Measurements from ENCODE around the gene HLA-DPA1. TPM values are rescaled to one million over a fixed set of nuclear protein-coding genes. Genes with fewer than 3 reads are reported as not detected.

HLA-DPA1 gene
- total RNA-seq, 1 donor: 0.18 TPM

DNA sequence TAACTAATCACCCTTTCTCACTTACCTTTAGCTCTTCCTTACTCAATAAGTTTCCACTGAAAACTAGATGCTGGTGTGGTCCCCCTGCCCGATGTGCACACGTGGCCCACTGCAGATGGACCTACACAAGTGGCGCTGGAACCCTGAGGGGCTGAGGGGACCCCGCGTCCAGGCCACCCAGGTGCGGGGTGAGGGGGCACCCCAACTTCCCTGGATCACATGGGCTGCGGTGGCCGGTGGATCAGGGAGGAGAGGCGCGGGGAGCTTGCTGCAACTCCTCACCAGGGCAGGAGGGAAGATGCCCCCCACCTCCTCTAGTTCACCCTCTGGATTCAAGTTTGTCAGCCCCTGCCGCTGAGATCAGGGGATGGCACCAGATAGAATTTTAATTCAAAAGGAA lies 51.5 kb downstream of the HLA-DPA1 start:
- TF ChIP-seq, protein P1, sequence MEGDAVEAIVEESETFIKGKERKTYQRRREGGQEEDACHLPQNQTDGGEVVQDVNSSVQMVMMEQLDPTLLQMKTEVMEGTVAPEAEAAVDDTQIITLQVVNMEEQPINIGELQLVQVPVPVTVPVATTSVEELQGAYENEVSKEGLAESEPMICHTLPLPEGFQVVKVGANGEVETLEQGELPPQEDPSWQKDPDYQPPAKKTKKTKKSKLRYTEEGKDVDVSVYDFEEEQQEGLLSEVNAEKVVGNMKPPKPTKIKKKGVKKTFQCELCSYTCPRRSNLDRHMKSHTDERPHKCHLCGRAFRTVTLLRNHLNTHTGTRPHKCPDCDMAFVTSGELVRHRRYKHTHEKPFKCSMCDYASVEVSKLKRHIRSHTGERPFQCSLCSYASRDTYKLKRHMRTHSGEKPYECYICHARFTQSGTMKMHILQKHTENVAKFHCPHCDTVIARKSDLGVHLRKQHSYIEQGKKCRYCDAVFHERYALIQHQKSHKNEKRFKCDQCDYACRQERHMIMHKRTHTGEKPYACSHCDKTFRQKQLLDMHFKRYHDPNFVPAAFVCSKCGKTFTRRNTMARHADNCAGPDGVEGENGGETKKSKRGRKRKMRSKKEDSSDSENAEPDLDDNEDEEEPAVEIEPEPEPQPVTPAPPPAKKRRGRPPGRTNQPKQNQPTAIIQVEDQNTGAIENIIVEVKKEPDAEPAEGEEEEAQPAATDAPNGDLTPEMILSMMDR (IDR thresholded peaks at IDR 0.05; ENCODE audit: insufficient read depth, low read length): no peak
- DNase-seq (ENCODE audit: low read depth): no peak
- no peak overlapping the region for H3K4me3 ChIP-seq (ENCODE audit: low read depth, low read length)

DNA sequence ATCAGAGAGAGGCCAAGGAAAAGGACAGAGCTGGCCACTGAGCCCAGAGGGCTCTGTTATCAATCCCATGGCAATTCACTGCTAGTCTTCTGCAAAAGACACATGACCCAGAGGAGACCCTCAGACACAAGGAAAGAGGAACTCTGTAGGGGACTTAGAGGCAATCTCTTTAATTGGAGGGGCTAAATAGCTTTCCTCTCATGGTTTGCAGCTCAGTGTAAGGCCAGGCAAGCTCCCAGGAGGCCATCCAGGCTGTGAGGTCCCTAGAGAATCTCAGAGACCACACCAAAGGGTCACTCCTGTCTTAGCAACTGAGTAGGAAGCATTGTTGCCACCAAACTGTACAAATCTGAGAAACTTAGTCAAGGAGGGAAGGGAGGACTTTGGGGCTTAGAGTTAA lies 54.1 kb downstream of the HLA-DPA1 start:
- no peak for DNase-seq (ENCODE audit: low read depth)
- no peak overlapping the region for H3K4me3 ChIP-seq (ENCODE audit: low read depth, low read length)
- TF ChIP-seq, protein P1 (IDR thresholded peaks at IDR 0.05; ENCODE audit: insufficient read depth, low read length): no peak

DNA sequence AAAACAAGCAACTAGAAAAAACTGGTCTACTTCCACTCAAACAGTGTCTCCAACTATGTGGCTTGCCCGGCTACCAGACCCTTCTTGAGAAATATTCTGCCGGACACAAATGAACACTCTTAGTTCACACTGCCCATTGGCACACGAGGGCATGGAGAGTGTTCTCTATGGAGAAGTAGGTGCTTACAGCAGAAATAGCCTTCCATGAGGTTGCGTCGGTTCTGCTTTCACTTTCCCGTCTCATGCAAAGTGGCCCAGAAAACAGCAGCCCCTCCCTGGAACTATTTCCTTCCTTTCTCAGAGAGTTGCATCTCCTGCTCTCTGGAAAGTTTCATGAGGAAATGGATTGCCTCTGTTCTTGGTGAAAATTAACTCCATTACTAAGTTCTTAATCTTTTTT lies 54.5 kb downstream of the HLA-DPA1 start:
- peak; percentile 62 for DNase-seq (ENCODE audit: low read depth)
- TF ChIP-seq, protein P1 (IDR thresholded peaks at IDR 0.05; ENCODE audit: insufficient read depth, low read length): no peak
- peak overlapping the region; percentile 45 for H3K4me3 ChIP-seq (ENCODE audit: low read depth, low read length)

DNA sequence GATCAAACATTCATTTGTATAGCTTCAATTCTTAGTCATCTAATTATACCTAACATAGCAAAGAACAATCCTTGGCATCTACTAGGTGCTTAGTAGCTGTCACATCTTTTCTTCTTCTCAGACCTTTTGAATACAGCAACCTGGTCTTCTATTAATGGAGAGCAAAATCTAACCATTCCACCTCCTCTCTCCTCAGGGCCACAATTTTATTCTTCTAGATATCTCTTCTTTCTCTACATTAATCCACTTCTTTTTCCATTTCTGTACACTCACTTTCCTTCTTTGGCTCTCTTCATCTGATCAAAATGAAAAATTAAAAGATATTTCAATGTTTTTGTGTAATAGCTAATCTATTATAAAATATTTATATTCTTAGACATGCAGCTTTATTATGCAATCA lies 55.0 kb downstream of the HLA-DPA1 start:
- TF ChIP-seq, protein P1 (IDR thresholded peaks at IDR 0.05; ENCODE audit: insufficient read depth, low read length): no peak
- DNase-seq (ENCODE audit: low read depth): no peak
- no peak overlapping the region for H3K4me3 ChIP-seq (ENCODE audit: low read depth, low read length)

DNA sequence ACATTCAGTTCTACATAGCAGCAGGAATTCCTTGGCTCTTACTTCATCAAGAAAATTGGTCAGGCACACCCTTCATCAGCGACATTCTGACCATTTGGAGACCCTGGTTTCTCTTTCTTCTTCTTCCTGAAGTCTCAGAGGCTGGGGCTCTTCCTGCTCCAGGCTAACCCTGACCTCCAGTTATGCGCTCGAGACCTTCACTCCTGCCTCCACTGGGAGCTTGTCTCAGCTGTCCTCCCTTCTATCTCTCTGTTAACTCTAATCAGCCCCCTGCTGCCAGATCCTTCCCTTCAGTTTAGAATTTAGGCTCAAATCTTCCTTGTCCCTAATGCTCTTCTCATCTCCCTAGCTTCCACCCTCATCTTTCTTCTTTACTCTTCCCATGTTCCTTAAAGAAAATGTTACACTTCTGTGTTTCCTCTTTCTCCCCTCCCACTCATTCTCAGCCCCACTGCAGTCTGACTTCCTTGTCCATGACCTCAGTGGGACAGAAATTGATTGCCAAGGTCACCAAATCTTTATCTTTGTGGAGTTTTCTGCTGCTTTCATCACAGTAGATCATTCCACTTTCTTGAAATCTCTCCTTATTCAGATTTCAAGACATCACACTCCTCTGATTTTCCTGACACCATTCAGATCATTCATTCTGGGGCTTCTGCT lies 55.6 kb downstream of the HLA-DPA1 start:
- TF ChIP-seq, protein P1 (IDR thresholded peaks at IDR 0.05; ENCODE audit: insufficient read depth, low read length): no peak
- no peak for DNase-seq (ENCODE audit: low read depth)
- H3K4me3 ChIP-seq (ENCODE audit: low read depth, low read length): no peak overlapping the region

DNA sequence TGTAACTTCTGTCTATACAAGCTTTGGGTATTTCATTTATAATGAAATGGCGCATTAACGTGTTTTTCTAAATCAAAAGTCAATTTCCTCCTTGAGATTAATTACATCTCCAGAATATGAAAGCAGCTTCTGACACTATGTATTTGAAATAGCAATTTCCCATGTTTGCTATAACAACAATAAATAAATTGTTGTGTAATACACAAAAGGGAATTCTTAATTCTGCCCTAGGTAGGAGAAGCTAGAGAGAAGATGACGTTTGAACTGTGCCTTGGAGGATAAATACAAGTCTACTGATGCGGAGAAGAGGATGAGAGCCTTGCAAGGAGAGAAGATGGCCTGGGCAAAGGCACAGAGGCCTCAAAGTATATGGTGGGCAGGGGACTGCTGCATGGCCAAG lies 56.4 kb downstream of the HLA-DPA1 start:
- no peak for DNase-seq (ENCODE audit: low read depth)
- no peak overlapping the region for H3K4me3 ChIP-seq (ENCODE audit: low read depth, low read length)
- TF ChIP-seq, protein P1 (IDR thresholded peaks at IDR 0.05; ENCODE audit: insufficient read depth, low read length): no peak

DNA sequence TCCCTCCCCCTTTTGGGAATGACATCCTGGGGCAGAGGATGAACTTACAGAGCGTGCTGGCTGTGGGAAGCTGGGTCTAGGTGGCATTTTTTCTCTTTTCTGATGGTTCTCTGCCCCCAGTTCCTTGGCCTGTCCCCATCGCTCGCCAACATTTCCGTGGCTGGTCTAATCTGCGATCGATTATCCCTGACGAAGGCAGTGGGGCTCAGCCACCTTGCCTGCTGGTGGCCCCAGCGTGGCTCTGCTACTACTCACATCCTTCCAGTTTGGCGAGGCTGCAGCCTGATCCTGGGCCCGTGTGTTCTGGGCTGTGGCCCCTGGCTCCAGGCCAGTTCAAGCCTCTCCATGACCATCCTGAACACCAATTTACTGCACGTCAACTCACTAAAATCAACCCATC lies 57.7 kb downstream of the HLA-DPA1 start:
- no peak for DNase-seq (ENCODE audit: low read depth)
- no peak overlapping the region for H3K4me3 ChIP-seq (ENCODE audit: low read depth, low read length)
- TF ChIP-seq, protein P1 (IDR thresholded peaks at IDR 0.05; ENCODE audit: insufficient read depth, low read length): no peak

Data from fibroblast of the aortic adventitia (primary cell).